PC-3 (cell line): ENCODE results near the gene EIPR1. TPM values are rescaled to one million over a fixed set of nuclear protein-coding genes. Genes with fewer than 3 reads are reported as not detected.

Experiments used
- ATAC-seq: fragments of 200-7000 bp; cut with Tn5 transposase; 2 replicates; pipeline ENCODE4 v1.9.1; 2020; ENCODE audit warnings: mild to moderate bottlenecking, moderate library complexity
- BruUV-seq: library from RNA; stranded (reverse); fragments of 400-500 nt; replicated peaks from 2 replicates; lab custom pipeline; 2021; lab: Mats Ljungman, UMichigan
- CTCF ChIA-PET: fragments of 300-600 bp; sonication (Branson Sonifier 250); formaldehyde crosslinking; loops from one replicate; lab custom pipeline; 2022; ENCODE audit warnings: antibody characterized with exemption; lab: Charles Lee
- POLR2A ChIA-PET: fragments of 300-600 bp; sonication (Branson Sonifier 250); formaldehyde crosslinking; loops from one replicate; lab custom pipeline; 2022; ENCODE audit warnings: antibody characterized with exemption; ENCODE audit not compliant: unreplicated experiment; lab: Charles Lee
- DNase-seq: peaks from one replicate; pipeline ENCODE4 v3.0.0-alpha.2; 2015
- H2AFZ ChIP-seq: fragments of 300-600 bp; sonication (generic); 2 replicates; pipeline ENCODE4 v1.6.0; 2016; ENCODE audit warnings: antibody characterized with exemption, low read length
- H3F3A ChIP-seq: fragments of 300-600 bp; sonication (generic); one replicate; pipeline ENCODE4 v1.6.0; 2017; ENCODE audit warnings: antibody characterized with exemption, low read length, control low read depth, mild to moderate bottlenecking; ENCODE audit not compliant: unreplicated experiment
- H3K27ac ChIP-seq: fragments of 300-600 bp; sonication (generic); 2 replicates; pipeline ENCODE4 v1.5.1; 2016; ENCODE audit warnings: mild to moderate bottlenecking, low read length
- H3K27me3 ChIP-seq: fragments of 300-600 bp; sonication (generic); 2 replicates; pipeline ENCODE4 v1.6.1; 2016; ENCODE audit warnings: low read length, mixed read lengths
- H3K36me3 ChIP-seq: fragments of 300-600 bp; sonication (generic); 2 replicates; pipeline ENCODE4 v1.6.1; 2016; ENCODE audit warnings: low read depth, mixed run types, low read length, mixed read lengths
- H3K4me1 ChIP-seq: fragments of 300-600 bp; sonication (generic); 2 replicates; pipeline ENCODE4 v1.5.1; 2016; ENCODE audit warnings: low read length; ENCODE audit not compliant: insufficient read depth
- H3K4me2 ChIP-seq: fragments of 300-600 bp; sonication (generic); 2 replicates; pipeline ENCODE4 v1.6.0; 2016; ENCODE audit warnings: low read length
- H3K4me3 ChIP-seq: fragments of 300-600 bp; sonication (generic); 2 replicates; pipeline ENCODE4 v1.5.1; 2016; ENCODE audit warnings: mild to moderate bottlenecking, low read length, mixed read lengths
- H3K79me2 ChIP-seq: fragments of 300-600 bp; sonication (generic); 2 replicates; pipeline ENCODE4 v1.6.1; 2017; ENCODE audit warnings: low read length, mixed read lengths
- H3K9ac ChIP-seq: fragments of 300-600 bp; sonication (generic); 2 replicates; pipeline ENCODE4 v1.6.0; 2016; ENCODE audit warnings: mild to moderate bottlenecking, low read length
- H3K9me2 ChIP-seq: fragments of 300-600 bp; sonication (generic); replicated peaks from 2 replicates; pipeline ENCODE4 v1.6.1; 2016; ENCODE audit warnings: mixed run types, low read length, mixed read lengths
- H3K9me3 ChIP-seq: fragments of 300-600 bp; sonication (generic); 2 replicates; pipeline ENCODE4 v1.6.1; 2016; ENCODE audit warnings: low read length, mixed read lengths
- H4K20me1 ChIP-seq: fragments of 300-600 bp; sonication (generic); 2 replicates; pipeline ENCODE4 v1.6.1; 2016; ENCODE audit warnings: low read length, mixed read lengths
- EZH2 ChIP-seq: fragments of 300-600 bp; sonication (generic); IDR thresholded peaks from one replicate; pipeline ENCODE4 v1.6.1; 2017; ENCODE audit warnings: antibody characterized with exemption, mild to moderate bottlenecking, low read length; ENCODE audit not compliant: unreplicated experiment
- EZH2phosphoT487 ChIP-seq: fragments of 300-600 bp; sonication (generic); IDR thresholded peaks from 2 replicates; pipeline ENCODE4 v1.6.1; 2018; ENCODE audit warnings: mild to moderate bottlenecking, antibody characterized with exemption, low read length, borderline replicate concordance
- intact Hi-C: fragments of 100-400 bp; cut with micrococcal nuclease; formaldehyde crosslinking; loops from 2 replicates; pipeline ENCODE4 v1.9.0; 2023
- total RNA-seq: library from RNA; depleted of rRNA; stranded (reverse); fragments of >200 nt; gene quantifications from 2 replicates; pipeline ENCODE4 v1.2.3, GENCODE V29; 2014
- TF ChIP-seq, protein P1 (sequence below): fragments of 300-600 bp; sonication (generic); conservative IDR thresholded peaks from 2 replicates; pipeline ENCODE4 v1.5.1; 2017; ENCODE audit warnings: antibody characterized with exemption, low read depth, mild to moderate bottlenecking, low read length

Gene EIPR1
- total RNA-seq, 1 experiment from 2014 or later: 90.1 TPM

- ATAC-seq: no peak
Measured at GRCh38 chr2:3300224-3300995, 77.2 kb downstream of the EIPR1 start.

DNA sequence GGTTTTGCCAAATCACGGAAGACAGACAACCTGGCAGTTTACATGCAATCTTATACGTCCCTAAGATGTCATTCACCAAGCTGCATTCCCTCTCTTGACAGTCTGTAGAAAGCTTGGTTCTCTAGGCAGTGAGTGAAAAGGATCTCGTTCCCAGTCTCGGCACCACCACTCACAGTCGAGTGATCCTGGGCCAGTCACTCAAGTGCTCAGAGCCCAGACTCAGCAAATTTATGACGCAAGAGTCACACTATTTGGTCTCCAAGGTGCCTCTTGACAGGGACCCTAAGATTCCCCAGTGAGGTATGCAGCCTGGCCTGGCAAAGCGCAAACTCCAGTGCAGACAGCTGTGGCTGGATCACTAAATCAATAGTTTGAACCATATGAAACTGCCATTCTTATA lies 77.9 kb downstream of the EIPR1 start:
- DNase-seq (no peak), ATAC-seq (no peak)
- Histone ChIP-seq H3K36me3 (peaks cover 5% of the 10 kb centered on the region; the same call in 1 of the 2 replicates), H3K9me2 (no peaks in the 10 kb centered on the region), H3K27ac (no peak overlapping the region), H3K9ac (no peak overlapping the region), H4K20me1 (no peaks in the 10 kb centered on the region; the same call in 1 of the 2 replicates), H3K9me3 (no peaks in the 10 kb centered on the region), H2AFZ (no peak overlapping the region), H3K4me1 (peaks cover 4% of the 10 kb centered on the region; the same call in 1 of the 2 replicates), H3F3A (no peaks in the 10 kb centered on the region), H3K4me2 (no peak overlapping the region), H3K27me3 (no peaks in the 10 kb centered on the region), H3K79me2 (0 out of 2 replicates have a peak, but pooled peaks cover 10% of the 10 kb centered on the region), H3K4me3 (no peak overlapping the region)
- TF ChIP-seq, protein P1, sequence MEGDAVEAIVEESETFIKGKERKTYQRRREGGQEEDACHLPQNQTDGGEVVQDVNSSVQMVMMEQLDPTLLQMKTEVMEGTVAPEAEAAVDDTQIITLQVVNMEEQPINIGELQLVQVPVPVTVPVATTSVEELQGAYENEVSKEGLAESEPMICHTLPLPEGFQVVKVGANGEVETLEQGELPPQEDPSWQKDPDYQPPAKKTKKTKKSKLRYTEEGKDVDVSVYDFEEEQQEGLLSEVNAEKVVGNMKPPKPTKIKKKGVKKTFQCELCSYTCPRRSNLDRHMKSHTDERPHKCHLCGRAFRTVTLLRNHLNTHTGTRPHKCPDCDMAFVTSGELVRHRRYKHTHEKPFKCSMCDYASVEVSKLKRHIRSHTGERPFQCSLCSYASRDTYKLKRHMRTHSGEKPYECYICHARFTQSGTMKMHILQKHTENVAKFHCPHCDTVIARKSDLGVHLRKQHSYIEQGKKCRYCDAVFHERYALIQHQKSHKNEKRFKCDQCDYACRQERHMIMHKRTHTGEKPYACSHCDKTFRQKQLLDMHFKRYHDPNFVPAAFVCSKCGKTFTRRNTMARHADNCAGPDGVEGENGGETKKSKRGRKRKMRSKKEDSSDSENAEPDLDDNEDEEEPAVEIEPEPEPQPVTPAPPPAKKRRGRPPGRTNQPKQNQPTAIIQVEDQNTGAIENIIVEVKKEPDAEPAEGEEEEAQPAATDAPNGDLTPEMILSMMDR: no peak
- TF ChIP-seq EZH2 (no peak), EZH2phosphoT487 (no peak)
- POLR2A ChIA-PET: no interaction called here
- BruUV-seq: no TSS peak
- intact Hi-C loops: loop anchor here (5.0 kb wide), 1 partner anchor 1412 kb away; no protein-coding TSS in a partner anchor
- CTCF ChIA-PET: no interaction called here

More at GRCh38 chr2:3300224-3300995, 77.2 kb downstream of the EIPR1 start:
- Histone ChIP-seq H3K27me3 (no peaks in the 10 kb centered on the region), H3K9me2 (no peaks in the 10 kb centered on the region), H3K27ac (no peak overlapping the region), H3K9me3 (no peaks in the 10 kb centered on the region), H3F3A (no peaks in the 10 kb centered on the region), H4K20me1 (no peaks in the 10 kb centered on the region; the same call in 1 of the 2 replicates), H2AFZ (no peak overlapping the region), H3K9ac (no peak overlapping the region), H3K4me3 (no peak overlapping the region), H3K4me1 (peaks cover 4% of the 10 kb centered on the region; the same call in 1 of the 2 replicates), H3K36me3 (peaks cover 5% of the 10 kb centered on the region; the same call in 1 of the 2 replicates), H3K4me2 (no peak overlapping the region), H3K79me2 (0 out of 2 replicates have a peak, but pooled peaks cover 10% of the 10 kb centered on the region)
- BruUV-seq: no TSS peak
- TF ChIP-seq, protein P1: no peak
- no peak for TF ChIP-seq EZH2
- DNase-seq: no peak
- POLR2A ChIA-PET: no interaction called here
- CTCF ChIA-PET: no interaction called here
- intact Hi-C loops: loop anchor here (5.0 kb wide), 1 partner anchor 1413 kb away; no protein-coding TSS in a partner anchor

- ChIA-PET CTCF (no interaction called here), POLR2A (no interaction called here)
- BruUV-seq: no TSS peak
Measured at GRCh38 chr2:3299130-3299529, 78.5 kb downstream of the EIPR1 start.

More at GRCh38 chr2:3299130-3299529, 78.5 kb downstream of the EIPR1 start:
- Histone ChIP-seq H3K79me2 (0 out of 2 replicates have a peak, but pooled peaks cover 10% of the 10 kb centered on the region), H3K36me3 (peaks cover 5% of the 10 kb centered on the region; the same call in 1 of the 2 replicates), H2AFZ (no peak overlapping the region), H4K20me1 (no peaks in the 10 kb centered on the region; the same call in 1 of the 2 replicates), H3K27me3 (no peaks in the 10 kb centered on the region), H3K4me3 (no peak overlapping the region), H3K4me1 (peaks cover 4% of the 10 kb centered on the region; the same call in 1 of the 2 replicates), H3K4me2 (no peak overlapping the region), H3K27ac (no peak overlapping the region), H3K9me2 (no peaks in the 10 kb centered on the region), H3K9ac (no peak overlapping the region), H3F3A (no peaks in the 10 kb centered on the region), H3K9me3 (no peaks in the 10 kb centered on the region)
- intact Hi-C loops: no loop called here
- DNase-seq (no peak), ATAC-seq (no peak)
- TF ChIP-seq, protein P1: no peak
- no peak for TF ChIP-seq EZH2
- no peak for TF ChIP-seq EZH2phosphoT487
